Tibial nerve (tissue), 3 donors: ENCODE results near the gene TPRN.

Source experiments
- POLR2A ChIP-seq, 2 donors: fragments of 450-650 bp; IDR thresholded peaks; one replicate each; pipeline ENCODE4 v1.6.1; 2017; ENCODE audit warnings: antibody characterized with exemption in 2 of 2, mild to moderate bottlenecking in 2 of 2, moderate library complexity in 2 of 2
- TF ChIP-seq, protein P1 (sequence below), 5 experiments: fragments of 200-600 bp in 3 of 5; fragments of 450-650 bp in 2 of 5; sonication (generic) in 3 of 5; IDR thresholded peaks; one replicate each; pipeline ENCODE4 v1.5.1; 2016 to 2019; ENCODE audit warnings: antibody characterized with exemption in 5 of 5, mild to moderate bottlenecking in 3 of 5, moderate library complexity in 2 of 5

DNA sequence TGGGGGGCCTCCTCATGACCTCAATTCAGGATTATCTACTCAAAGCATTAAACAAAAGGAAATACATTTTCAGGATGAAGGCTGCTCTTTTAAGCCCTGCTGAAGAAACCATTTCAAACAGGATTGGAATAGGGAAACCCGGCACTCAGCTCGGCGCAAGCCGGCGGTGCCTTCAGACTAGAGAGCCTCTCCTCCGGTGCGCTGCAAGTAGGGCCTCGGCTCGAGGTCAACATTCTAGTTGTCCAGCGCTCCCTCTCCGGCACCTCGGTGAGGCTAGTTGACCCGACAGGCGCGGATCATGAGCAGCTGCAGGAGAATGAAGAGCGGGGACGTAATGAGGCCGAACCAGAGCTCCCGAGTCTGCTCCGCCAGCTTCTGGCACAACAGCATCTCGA lies 4.2 kb upstream of the TPRN start:
- TF ChIP-seq, protein P1, sequence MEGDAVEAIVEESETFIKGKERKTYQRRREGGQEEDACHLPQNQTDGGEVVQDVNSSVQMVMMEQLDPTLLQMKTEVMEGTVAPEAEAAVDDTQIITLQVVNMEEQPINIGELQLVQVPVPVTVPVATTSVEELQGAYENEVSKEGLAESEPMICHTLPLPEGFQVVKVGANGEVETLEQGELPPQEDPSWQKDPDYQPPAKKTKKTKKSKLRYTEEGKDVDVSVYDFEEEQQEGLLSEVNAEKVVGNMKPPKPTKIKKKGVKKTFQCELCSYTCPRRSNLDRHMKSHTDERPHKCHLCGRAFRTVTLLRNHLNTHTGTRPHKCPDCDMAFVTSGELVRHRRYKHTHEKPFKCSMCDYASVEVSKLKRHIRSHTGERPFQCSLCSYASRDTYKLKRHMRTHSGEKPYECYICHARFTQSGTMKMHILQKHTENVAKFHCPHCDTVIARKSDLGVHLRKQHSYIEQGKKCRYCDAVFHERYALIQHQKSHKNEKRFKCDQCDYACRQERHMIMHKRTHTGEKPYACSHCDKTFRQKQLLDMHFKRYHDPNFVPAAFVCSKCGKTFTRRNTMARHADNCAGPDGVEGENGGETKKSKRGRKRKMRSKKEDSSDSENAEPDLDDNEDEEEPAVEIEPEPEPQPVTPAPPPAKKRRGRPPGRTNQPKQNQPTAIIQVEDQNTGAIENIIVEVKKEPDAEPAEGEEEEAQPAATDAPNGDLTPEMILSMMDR (IDR thresholded peaks at IDR 0.05) = no peak
- no peak for TF ChIP-seq POLR2A (IDR thresholded peaks at IDR 0.05)
